ENCODE results near the gene FOXJ3. TPM values are rescaled to one million over a fixed set of nuclear protein-coding genes. Genes with fewer than 3 reads are reported as not detected.

The FOXJ3 gene
- total and polyA plus RNA-seq, 4 donors: 5.3 to 16.8 (median 12.4) TPM

DNA sequence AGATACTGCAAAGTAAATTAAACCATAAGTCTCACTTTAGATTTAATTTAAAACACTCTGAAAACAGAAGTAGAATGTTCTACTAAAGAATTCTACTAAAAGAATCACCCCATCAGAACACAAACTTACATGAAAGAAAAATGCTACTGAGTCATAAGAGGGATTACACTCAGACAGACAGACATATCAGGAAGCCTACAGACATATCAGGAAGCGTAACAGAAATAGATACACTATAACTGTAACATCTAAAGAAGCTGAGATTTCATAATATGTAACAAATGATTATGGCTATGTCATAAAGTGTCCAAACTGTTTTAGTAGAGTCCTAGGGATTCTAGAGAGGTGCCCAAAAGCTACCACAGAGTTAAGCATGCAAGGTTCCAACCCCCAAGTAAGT lies 23.9 kb downstream of the FOXJ3 start:
- TF ChIP-seq GABPA (IDR thresholded peaks at IDR 0.05 in 1 of 2, conservative IDR thresholded peaks at IDR 0.05 in 1 of 2) (no peak), RAD21 (IDR thresholded peaks at IDR 0.05) (no peak), FOXA1 (IDR thresholded peaks at IDR 0.05) (no peak), NR2F2 (IDR thresholded peaks at IDR 0.05) (no peak), RXRA (IDR thresholded peaks at IDR 0.05) (no peak), JUND (IDR thresholded peaks at IDR 0.05) (no peak), YY1 (IDR thresholded peaks at IDR 0.05) (no peak), HNF4A (conservative IDR thresholded peaks at IDR 0.05) (no peak), SP1 (IDR thresholded peaks at IDR 0.05) (no peak), EGR1 (IDR thresholded peaks at IDR 0.05; ENCODE audit: low read depth in 2 of 2) (no peak), TAF1 (conservative IDR thresholded peaks at IDR 0.05) (no peak), HNF4G (IDR thresholded peaks at IDR 0.05) (no peak), FOXA2 (IDR thresholded peaks at IDR 0.05) (no peak)
- TF ChIP-seq, protein P1, sequence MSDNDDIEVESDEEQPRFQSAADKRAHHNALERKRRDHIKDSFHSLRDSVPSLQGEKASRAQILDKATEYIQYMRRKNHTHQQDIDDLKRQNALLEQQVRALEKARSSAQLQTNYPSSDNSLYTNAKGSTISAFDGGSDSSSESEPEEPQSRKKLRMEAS (IDR thresholded peaks at IDR 0.05): no peak
- TF ChIP-seq, protein P2, sequence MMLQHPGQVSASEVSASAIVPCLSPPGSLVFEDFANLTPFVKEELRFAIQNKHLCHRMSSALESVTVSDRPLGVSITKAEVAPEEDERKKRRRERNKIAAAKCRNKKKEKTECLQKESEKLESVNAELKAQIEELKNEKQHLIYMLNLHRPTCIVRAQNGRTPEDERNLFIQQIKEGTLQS (IDR thresholded peaks at IDR 0.05): no peak
- TF ChIP-seq, protein P3, sequence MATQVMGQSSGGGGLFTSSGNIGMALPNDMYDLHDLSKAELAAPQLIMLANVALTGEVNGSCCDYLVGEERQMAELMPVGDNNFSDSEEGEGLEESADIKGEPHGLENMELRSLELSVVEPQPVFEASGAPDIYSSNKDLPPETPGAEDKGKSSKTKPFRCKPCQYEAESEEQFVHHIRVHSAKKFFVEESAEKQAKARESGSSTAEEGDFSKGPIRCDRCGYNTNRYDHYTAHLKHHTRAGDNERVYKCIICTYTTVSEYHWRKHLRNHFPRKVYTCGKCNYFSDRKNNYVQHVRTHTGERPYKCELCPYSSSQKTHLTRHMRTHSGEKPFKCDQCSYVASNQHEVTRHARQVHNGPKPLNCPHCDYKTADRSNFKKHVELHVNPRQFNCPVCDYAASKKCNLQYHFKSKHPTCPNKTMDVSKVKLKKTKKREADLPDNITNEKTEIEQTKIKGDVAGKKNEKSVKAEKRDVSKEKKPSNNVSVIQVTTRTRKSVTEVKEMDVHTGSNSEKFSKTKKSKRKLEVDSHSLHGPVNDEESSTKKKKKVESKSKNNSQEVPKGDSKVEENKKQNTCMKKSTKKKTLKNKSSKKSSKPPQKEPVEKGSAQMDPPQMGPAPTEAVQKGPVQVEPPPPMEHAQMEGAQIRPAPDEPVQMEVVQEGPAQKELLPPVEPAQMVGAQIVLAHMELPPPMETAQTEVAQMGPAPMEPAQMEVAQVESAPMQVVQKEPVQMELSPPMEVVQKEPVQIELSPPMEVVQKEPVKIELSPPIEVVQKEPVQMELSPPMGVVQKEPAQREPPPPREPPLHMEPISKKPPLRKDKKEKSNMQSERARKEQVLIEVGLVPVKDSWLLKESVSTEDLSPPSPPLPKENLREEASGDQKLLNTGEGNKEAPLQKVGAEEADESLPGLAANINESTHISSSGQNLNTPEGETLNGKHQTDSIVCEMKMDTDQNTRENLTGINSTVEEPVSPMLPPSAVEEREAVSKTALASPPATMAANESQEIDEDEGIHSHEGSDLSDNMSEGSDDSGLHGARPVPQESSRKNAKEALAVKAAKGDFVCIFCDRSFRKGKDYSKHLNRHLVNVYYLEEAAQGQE (IDR thresholded peaks at IDR 0.05): no peak
- TF ChIP-seq, protein P4, sequence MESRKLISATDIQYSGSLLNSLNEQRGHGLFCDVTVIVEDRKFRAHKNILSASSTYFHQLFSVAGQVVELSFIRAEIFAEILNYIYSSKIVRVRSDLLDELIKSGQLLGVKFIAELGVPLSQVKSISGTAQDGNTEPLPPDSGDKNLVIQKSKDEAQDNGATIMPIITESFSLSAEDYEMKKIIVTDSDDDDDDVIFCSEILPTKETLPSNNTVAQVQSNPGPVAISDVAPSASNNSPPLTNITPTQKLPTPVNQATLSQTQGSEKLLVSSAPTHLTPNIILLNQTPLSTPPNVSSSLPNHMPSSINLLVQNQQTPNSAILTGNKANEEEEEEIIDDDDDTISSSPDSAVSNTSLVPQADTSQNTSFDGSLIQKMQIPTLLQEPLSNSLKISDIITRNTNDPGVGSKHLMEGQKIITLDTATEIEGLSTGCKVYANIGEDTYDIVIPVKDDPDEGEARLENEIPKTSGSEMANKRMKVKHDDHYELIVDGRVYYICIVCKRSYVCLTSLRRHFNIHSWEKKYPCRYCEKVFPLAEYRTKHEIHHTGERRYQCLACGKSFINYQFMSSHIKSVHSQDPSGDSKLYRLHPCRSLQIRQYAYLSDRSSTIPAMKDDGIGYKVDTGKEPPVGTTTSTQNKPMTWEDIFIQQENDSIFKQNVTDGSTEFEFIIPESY (IDR thresholded peaks at IDR 0.05): no peak
- TF ChIP-seq, protein P5, sequence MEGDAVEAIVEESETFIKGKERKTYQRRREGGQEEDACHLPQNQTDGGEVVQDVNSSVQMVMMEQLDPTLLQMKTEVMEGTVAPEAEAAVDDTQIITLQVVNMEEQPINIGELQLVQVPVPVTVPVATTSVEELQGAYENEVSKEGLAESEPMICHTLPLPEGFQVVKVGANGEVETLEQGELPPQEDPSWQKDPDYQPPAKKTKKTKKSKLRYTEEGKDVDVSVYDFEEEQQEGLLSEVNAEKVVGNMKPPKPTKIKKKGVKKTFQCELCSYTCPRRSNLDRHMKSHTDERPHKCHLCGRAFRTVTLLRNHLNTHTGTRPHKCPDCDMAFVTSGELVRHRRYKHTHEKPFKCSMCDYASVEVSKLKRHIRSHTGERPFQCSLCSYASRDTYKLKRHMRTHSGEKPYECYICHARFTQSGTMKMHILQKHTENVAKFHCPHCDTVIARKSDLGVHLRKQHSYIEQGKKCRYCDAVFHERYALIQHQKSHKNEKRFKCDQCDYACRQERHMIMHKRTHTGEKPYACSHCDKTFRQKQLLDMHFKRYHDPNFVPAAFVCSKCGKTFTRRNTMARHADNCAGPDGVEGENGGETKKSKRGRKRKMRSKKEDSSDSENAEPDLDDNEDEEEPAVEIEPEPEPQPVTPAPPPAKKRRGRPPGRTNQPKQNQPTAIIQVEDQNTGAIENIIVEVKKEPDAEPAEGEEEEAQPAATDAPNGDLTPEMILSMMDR (IDR thresholded peaks at IDR 0.05; ENCODE audit: low read depth, low read length, missing input control): no peak
- DNase-seq (ENCODE audit: low spot score): no peak
- H3K36me3 ChIP-seq (ENCODE audit: control insufficient read depth in 4 of 4, insufficient read depth in 3 of 4, low read depth in 1 of 4, low read length in 3 of 4): no peaks in the 10 kb centered on the region
- 1% methylated on average over 1 of the region's 1 CpG for WGBS
- no peaks in the 10 kb centered on the region for H3K9me3 ChIP-seq (ENCODE audit: control insufficient read depth in 4 of 4, low read length in 3 of 4)
- no peak overlapping the region for H3K27ac ChIP-seq (ENCODE audit: low read depth in 1 of 2, low read length in 2 of 2)
- no peaks in the 10 kb centered on the region for H3K27me3 ChIP-seq (ENCODE audit: control insufficient read depth in 4 of 4, insufficient read depth in 4 of 4, low read length in 3 of 4)
- peaks cover 6 to 30% (median 10%) of the 10 kb centered on the region in 4 donors for H3K4me1 ChIP-seq (ENCODE audit: control insufficient read depth in 4 of 4, insufficient read depth in 4 of 4, low read length in 3 of 4)
- no peak overlapping the region for H3K4me3 ChIP-seq (ENCODE audit: low read depth in 1 of 3, low read length in 3 of 3)
- no peak overlapping the region for H3K9ac ChIP-seq (ENCODE audit: low read depth in 1 of 2, low read length in 2 of 2)
